H9 (cell line): ENCODE results near the gene ELAC2. TPM values are rescaled to one million over a fixed set of nuclear protein-coding genes. Genes with fewer than 3 reads are reported as not detected.

ENCODE experiments used
- DNase-seq: peaks from one replicate; pipeline ENCODE4 v3.0.0-alpha.2; 2017
- H2AFZ ChIP-seq: one replicate; pipeline ENCODE4 v1.6.1; 2013; ENCODE audit warnings: mild to moderate bottlenecking, low read length, control low read depth, moderate library complexity
- H2AK5ac ChIP-seq: 2 replicates; pipeline ENCODE4 v1.6.1; 2013; ENCODE audit warnings: low read length, control low read depth, mixed read lengths; ENCODE audit not compliant: insufficient read length
- H2BK120ac ChIP-seq: one replicate; pipeline ENCODE4 v1.6.1; 2013; ENCODE audit warnings: low read depth, mild to moderate bottlenecking, low read length, control low read depth, inconsistent platforms; ENCODE audit not compliant: poor library complexity, severe bottlenecking
- H2BK12ac ChIP-seq: 2 replicates; pipeline ENCODE4 v1.6.1; 2013; ENCODE audit warnings: low read length, control low read depth, mixed read lengths, low read depth; ENCODE audit not compliant: insufficient read length
- H2BK15ac ChIP-seq: 2 replicates; pipeline ENCODE4 v1.6.1; 2013; ENCODE audit warnings: low read depth, low read length, control low read depth
- H2BK20ac ChIP-seq: one replicate; pipeline ENCODE4 v1.6.1; 2013; ENCODE audit warnings: low read depth, mild to moderate bottlenecking, low read length, control low read depth, inconsistent platforms; ENCODE audit not compliant: poor library complexity, severe bottlenecking
- H2BK5ac ChIP-seq: 2 replicates; pipeline ENCODE4 v1.6.1; 2013; ENCODE audit warnings: low read length, control low read depth, mixed read lengths; ENCODE audit not compliant: insufficient read length
- H3K14ac ChIP-seq: 2 replicates; pipeline ENCODE4 v1.6.1; 2013; ENCODE audit warnings: low read length, control low read depth; ENCODE audit not compliant: insufficient read depth
- H3K18ac ChIP-seq: 2 replicates; pipeline ENCODE4 v1.6.1; 2013; ENCODE audit warnings: low read depth, mild to moderate bottlenecking, mixed read lengths, low read length, control low read depth; ENCODE audit not compliant: insufficient read length
- H3K23ac ChIP-seq: 2 replicates; pipeline ENCODE4 v1.6.1; 2013; ENCODE audit warnings: low read length, control low read depth, mixed read lengths, low read depth; ENCODE audit not compliant: insufficient read length
- H3K23me2 ChIP-seq: 2 replicates; pipeline ENCODE4 v1.6.1; 2013; ENCODE audit warnings: low read depth, mild to moderate bottlenecking, mixed read lengths, low read length, control low read depth; ENCODE audit not compliant: insufficient read length, poor library complexity, severe bottlenecking
- H3K27ac ChIP-seq: 2 replicates; pipeline ENCODE4 v1.5.1; 2013; ENCODE audit warnings: low read length, control low read depth, mixed read lengths, low read depth; ENCODE audit not compliant: insufficient read length
- H3K27me3 ChIP-seq: 2 replicates; pipeline ENCODE4 v1.6.1; 2013; ENCODE audit warnings: low read length, control low read depth, inconsistent platforms; ENCODE audit not compliant: insufficient read depth
- H3K4ac ChIP-seq: 2 replicates; pipeline ENCODE4 v1.6.1; 2013; ENCODE audit warnings: low read depth, mild to moderate bottlenecking, control low read depth, inconsistent platforms, low read length, moderate library complexity
- H3K4me1 ChIP-seq: 2 replicates; pipeline ENCODE4 v1.6.1; 2013; ENCODE audit warnings: low read length, control low read depth, inconsistent platforms; ENCODE audit not compliant: insufficient read depth
- H3K4me2 ChIP-seq: 2 replicates; pipeline ENCODE4 v1.6.1; 2013; ENCODE audit warnings: low read length, control low read depth, mixed read lengths; ENCODE audit not compliant: insufficient read length, insufficient read depth
- H3K56ac ChIP-seq: 2 replicates; pipeline ENCODE4 v1.6.1; 2013; ENCODE audit warnings: low read depth, mild to moderate bottlenecking, mixed read lengths, low read length, control low read depth; ENCODE audit not compliant: insufficient read length
- H3K79me1 ChIP-seq: 2 replicates; pipeline ENCODE4 v1.6.1; 2013; ENCODE audit warnings: low read depth, mild to moderate bottlenecking, moderate library complexity, low read length, control low read depth, inconsistent platforms; ENCODE audit not compliant: insufficient read depth, poor library complexity, severe bottlenecking
- H3K79me2 ChIP-seq: 2 replicates; pipeline ENCODE4 v1.6.1; 2013; ENCODE audit warnings: low read length, control low read depth, inconsistent platforms; ENCODE audit not compliant: insufficient read depth
- H3K9ac ChIP-seq: 2 replicates; pipeline ENCODE4 v1.6.1; 2013; ENCODE audit warnings: low read length, control low read depth, mixed read lengths; ENCODE audit not compliant: insufficient read length; ENCODE audit errors: extremely low read depth
- H3K9me3 ChIP-seq: one replicate; pipeline ENCODE4 v1.6.1; 2013; ENCODE audit warnings: low read depth, low read length, inconsistent platforms; ENCODE audit not compliant: control insufficient read depth
- H3T11ph ChIP-seq: one replicate; pipeline ENCODE4 v1.6.1; 2013; ENCODE audit warnings: mild to moderate bottlenecking, low read length, control low read depth, inconsistent platforms
- H4K20me1 ChIP-seq: one replicate; pipeline ENCODE4 v1.6.1; 2013; ENCODE audit not compliant: control insufficient read depth, insufficient read length, insufficient read depth
- H4K5ac ChIP-seq: 2 replicates; pipeline ENCODE4 v1.6.1; 2013; ENCODE audit warnings: low read depth, mild to moderate bottlenecking, mixed read lengths, low read length, control low read depth; ENCODE audit not compliant: insufficient read length
- H4K8ac ChIP-seq: replicated peaks from 2 replicates; pipeline ENCODE4 v1.6.1; 2013; ENCODE audit warnings: low read length, control low read depth, mixed read lengths, low read depth; ENCODE audit not compliant: insufficient read length
- H4K91ac ChIP-seq: 2 replicates; pipeline ENCODE4 v1.6.1; 2013; ENCODE audit warnings: low read depth, mild to moderate bottlenecking, moderate library complexity, mixed read lengths, low read length, control low read depth; ENCODE audit not compliant: insufficient read length
- H3K27ac Mint-ChIP-seq, 3 experiments: 2 replicates in 2 of 3; 3 replicates in 1 of 3; pipeline ENCODE4 v1.8.0; 2020 to 2021; ENCODE audit warnings: mixed read lengths in 3 of 3, mild to moderate bottlenecking in 1 of 3, moderate library complexity in 1 of 3
- H3K27me3 Mint-ChIP-seq: 2 replicates; pipeline ENCODE4 v1.8.0; 2021; ENCODE audit warnings: low read depth, mild to moderate bottlenecking, moderate library complexity, mixed read lengths
- H3K36me3 Mint-ChIP-seq, 3 experiments: 2 replicates in 2 of 3; 3 replicates in 1 of 3; pipeline ENCODE4 v1.8.0; 2020 to 2021; ENCODE audit warnings: low read depth in 3 of 3, mixed read lengths in 3 of 3; ENCODE audit not compliant: insufficient read depth in 1 of 3
- H3K4me1 Mint-ChIP-seq, 2 experiments: 2 replicates each; pipeline ENCODE4 v1.8.0; 2020; ENCODE audit warnings: mixed read lengths in 2 of 2
- H3K4me3 Mint-ChIP-seq, 2 experiments: 2 replicates in 1 of 2; 3 replicates in 1 of 2; pipeline ENCODE4 v1.8.0; 2020 to 2021; ENCODE audit warnings: mild to moderate bottlenecking in 2 of 2, mixed read lengths in 2 of 2, moderate library complexity in 1 of 2
- H3K9me3 Mint-ChIP-seq, 2 experiments: 2 replicates in 1 of 2; 3 replicates in 1 of 2; pipeline ENCODE4 v1.8.0; 2020; ENCODE audit warnings: mild to moderate bottlenecking in 2 of 2, mixed read lengths in 2 of 2, moderate library complexity in 1 of 2
- CTCF ChIP-seq: fragments of 200-600 bp; sonication (generic); conservative IDR thresholded peaks from 3 replicates; pipeline ENCODE4 v1.8.0; 2021; ENCODE audit warnings: antibody characterized with exemption, mild to moderate bottlenecking
- WGBS: extraction: QIAGEN DNeasy Blood & Tissue Kit; methylation state at CpG from one replicate; pipeline ENCODE4 v1.1.7; 2013; ENCODE audit warnings: missing lambda C conversion rate, low lambda C conversion rate, mixed read lengths; ENCODE audit not compliant: insufficient read length; ENCODE audit errors: extremely low coverage; 5-methylcytosine and 5-hydroxymethylcytosine counted together
- total RNA-seq: library from RNA; stranded (reverse); gene quantifications from 2 replicates; pipeline ENCODE4 v1.2.1, GENCODE V29; 2021

The ELAC2 gene
- total RNA-seq, 1 experiment from 2014 or later = 90.7 TPM

- Histone ChIP-seq H3K9ac (no peak overlapping the region), H3K4me1 (peaks cover 2% of the 10 kb centered on the region; the same call in 1 of the 2 replicates), H3K56ac (no peak overlapping the region), H3K14ac (no peak overlapping the region), H4K91ac (no peak overlapping the region), H2AK5ac (no peak overlapping the region), H3K4ac (no peak overlapping the region), H4K8ac (no peak overlapping the region), H2BK15ac (no peak overlapping the region), H2BK20ac (no peak overlapping the region), H3K9me3 (no peaks in the 10 kb centered on the region), H3K79me1 (no peaks in the 10 kb centered on the region), H4K5ac (no peak overlapping the region), H3K27me3 (no peaks in the 10 kb centered on the region), H3K23me2 (peaks cover 6% of the 10 kb centered on the region), H3K18ac (no peak overlapping the region), H2BK5ac (no peak overlapping the region), H3K4me2 (peak overlapping the region; percentile 56), H3K23ac (no peak overlapping the region), H2BK120ac (no peak overlapping the region), H3K79me2 (no peaks in the 10 kb centered on the region), H3T11ph (no peak overlapping the region), H3K27ac (no peak overlapping the region), H2BK12ac (no peak overlapping the region), H4K20me1 (no peaks in the 10 kb centered on the region), H2AFZ (no peak overlapping the region)
- WGBS = no CpG with 5 or more reads among the region's 40 CpGs
- Mint-ChIP-seq H3K4me1 (peaks cover 21 to 37% of the 10 kb centered on the region in 2 experiments), H3K36me3 (peaks cover 0 to 2% (median 0%) of the 10 kb centered on the region in 3 experiments; a peak in 1 of 7 replicates), H3K9me3 (no peaks in the 10 kb centered on the region; a peak in 2 of 5 replicates), H3K27me3 (peaks cover 3% of the 10 kb centered on the region), H3K27ac (no peak overlapping the region), H3K4me3 (peak overlapping the region; percentile 65 to 79)
- no peak for TF ChIP-seq CTCF
- peak; percentile 58 for DNase-seq
Measured at GRCh38 chr17:12974005-12974531, 43.8 kb downstream of the ELAC2 start.
